ENCODE measurements around the gene MAML2.
"Not testable (repeated sequence)": the region's sequence is repeated elsewhere in the genome, so short reads cannot be mapped to it uniquely, and the experiment has no call there.

The MAML2 gene

GRCh38 chr11:96301818-96302217 lies 41.2 kb downstream of the MAML2 start:
- Histone ChIP-seq H3K9ac (ENCODE audit: low read depth, low read length) (no peak overlapping the region), H3K9me3 (ENCODE audit: control insufficient read depth, insufficient read depth, low read length) (no peaks in the 10 kb centered on the region), H3K36me3 (ENCODE audit: insufficient read depth, low read length) (no peaks in the 10 kb centered on the region), H3K4me1 (ENCODE audit: insufficient read depth, low read length) (peaks cover 16% of the 10 kb centered on the region)

DNA sequence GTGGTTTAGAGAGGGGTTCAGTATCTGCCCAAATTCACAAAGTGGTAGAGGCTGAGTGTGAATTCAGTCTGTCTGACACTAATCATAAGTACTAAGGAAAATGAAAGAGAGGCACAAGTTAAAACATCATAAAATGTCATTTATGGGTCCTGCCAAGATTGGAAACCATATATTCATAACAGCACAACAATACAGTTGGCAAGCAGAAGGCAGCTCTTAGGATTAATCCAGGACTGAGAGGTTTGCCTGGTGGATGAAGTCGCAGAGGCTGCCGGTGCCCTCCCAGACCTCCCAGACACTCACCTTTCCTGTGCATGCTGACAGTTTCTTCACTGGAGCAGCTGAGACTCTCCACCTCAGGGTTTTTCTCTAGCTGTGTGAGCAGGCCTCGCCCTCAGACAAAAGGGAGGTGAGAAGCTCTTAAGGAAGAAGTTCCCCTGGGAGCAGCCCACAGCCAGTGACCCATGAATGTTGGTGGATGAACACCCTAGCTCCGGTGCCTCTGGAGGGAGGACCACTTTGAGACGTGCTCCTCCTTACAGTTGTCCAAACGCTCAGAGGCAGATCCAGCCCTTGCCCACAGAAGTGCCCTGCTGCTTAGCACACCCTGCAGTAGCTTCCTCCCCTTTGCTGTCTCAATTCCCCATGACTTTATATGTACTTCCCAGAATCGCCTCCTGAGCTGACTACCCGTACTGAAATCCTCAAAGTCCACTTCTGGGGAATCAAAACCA lies 43.7 kb downstream of the MAML2 start:
- H3K4me1 ChIP-seq (ENCODE audit: insufficient read depth, low read length) = peaks cover 12% of the 10 kb centered on the region; the same call in 1 of the 2 replicates
- no peak overlapping the region for H3K9ac ChIP-seq (ENCODE audit: low read depth, low read length)
- no peaks in the 10 kb centered on the region for H3K9me3 ChIP-seq (ENCODE audit: control insufficient read depth, insufficient read depth, low read length)
- no peaks in the 10 kb centered on the region for H3K36me3 ChIP-seq (ENCODE audit: insufficient read depth, low read length)

GRCh38 chr11:96295369-96295768 lies 47.6 kb downstream of the MAML2 start:
- Histone ChIP-seq H3K9me3 (ENCODE audit: control insufficient read depth, insufficient read depth, low read length) (no peaks in the 10 kb centered on the region), H3K36me3 (ENCODE audit: insufficient read depth, low read length) (no peaks in the 10 kb centered on the region), H3K4me1 (ENCODE audit: insufficient read depth, low read length) (peaks cover 16% of the 10 kb centered on the region; the same call in 1 of the 2 replicates), H3K9ac (ENCODE audit: low read depth, low read length) (no peak overlapping the region)

DNA sequence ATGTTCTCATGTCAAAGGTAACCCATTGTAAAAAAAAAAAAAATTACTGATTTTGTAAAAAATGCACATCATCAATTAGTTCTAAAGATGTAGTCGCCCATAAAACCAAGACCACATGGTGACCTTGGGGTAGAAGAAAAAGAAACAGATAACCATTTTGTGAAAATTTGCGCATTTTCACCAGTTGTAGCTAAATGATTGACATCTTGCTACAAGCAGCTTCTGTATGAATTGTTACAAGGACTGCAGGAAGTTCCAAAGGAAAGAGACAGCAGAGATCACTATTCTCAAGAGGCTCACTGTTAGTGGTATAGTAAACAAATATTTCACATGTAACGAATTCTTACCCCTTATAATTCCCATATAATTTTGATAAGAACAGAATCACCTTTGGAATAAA lies 48.7 kb downstream of the MAML2 start:
- no peak overlapping the region for H3K9ac ChIP-seq (ENCODE audit: low read depth, low read length)
- peaks cover 10% of the 10 kb centered on the region; the same call in 1 of the 2 replicates for H3K4me1 ChIP-seq (ENCODE audit: insufficient read depth, low read length)
- no peaks in the 10 kb centered on the region for H3K36me3 ChIP-seq (ENCODE audit: insufficient read depth, low read length)
- no peaks in the 10 kb centered on the region for H3K9me3 ChIP-seq (ENCODE audit: control insufficient read depth, insufficient read depth, low read length)

- Histone ChIP-seq H3K9ac (ENCODE audit: low read depth, low read length) (no peak overlapping the region), H3K36me3 (ENCODE audit: insufficient read depth, low read length) (no peaks in the 10 kb centered on the region), H3K4me1 (ENCODE audit: insufficient read depth, low read length) (peaks cover 10% of the 10 kb centered on the region; the same call in 1 of the 2 replicates), H3K9me3 (ENCODE audit: control insufficient read depth, insufficient read depth, low read length) (no peaks in the 10 kb centered on the region)
Observed at GRCh38 chr11:96293598-96294021, 49.4 kb downstream of the MAML2 start.

- H3K9me3 ChIP-seq (ENCODE audit: control insufficient read depth, insufficient read depth, low read length) = no peaks in the 10 kb centered on the region
- H3K4me1 ChIP-seq (ENCODE audit: insufficient read depth, low read length) = peaks cover 10% of the 10 kb centered on the region; the same call in 1 of the 2 replicates
- H3K9ac ChIP-seq (ENCODE audit: low read depth, low read length) = no peak overlapping the region
- H3K36me3 ChIP-seq (ENCODE audit: insufficient read depth, low read length) = no peaks in the 10 kb centered on the region
Observed at GRCh38 chr11:96293109-96293508, 49.9 kb downstream of the MAML2 start.

GRCh38 chr11:96292291-96293010 lies 50.5 kb downstream of the MAML2 start:
- Histone ChIP-seq H3K36me3 (ENCODE audit: insufficient read depth, low read length) (no peaks in the 10 kb centered on the region), H3K9ac (ENCODE audit: low read depth, low read length) (no peak overlapping the region), H3K4me1 (ENCODE audit: insufficient read depth, low read length) (peaks cover 10% of the 10 kb centered on the region; the same call in 1 of the 2 replicates)

DNA sequence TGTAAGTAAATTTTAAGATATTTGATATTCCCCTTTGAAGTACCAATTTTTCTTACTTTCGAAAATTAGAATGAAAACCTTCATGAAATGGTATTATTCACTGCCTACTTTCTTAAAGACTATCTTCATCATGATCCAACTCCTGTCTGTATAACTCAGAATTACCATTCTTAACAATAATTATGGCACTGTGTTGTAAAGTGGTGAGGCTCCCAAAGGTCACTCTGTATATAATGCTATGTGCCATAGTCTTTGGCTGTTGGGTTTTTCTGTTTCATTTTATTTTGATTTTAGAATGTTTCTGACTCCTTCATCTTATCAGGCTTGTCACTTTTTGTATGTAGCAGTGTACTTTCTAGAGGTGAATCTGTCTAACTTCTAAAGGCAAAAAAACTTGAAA lies 52.4 kb downstream of the MAML2 start:
- Histone ChIP-seq H3K36me3 (ENCODE audit: insufficient read depth, low read length) (no peaks in the 10 kb centered on the region), H3K9ac (ENCODE audit: low read depth, low read length) (no peak overlapping the region), H3K9me3 (ENCODE audit: control insufficient read depth, insufficient read depth, low read length) (no peaks in the 10 kb centered on the region), H3K4me1 (ENCODE audit: insufficient read depth, low read length) (peaks cover 6% of the 10 kb centered on the region; the same call in 1 of the 2 replicates)

More at GRCh38 chr11:96292291-96293010, 50.5 kb downstream of the MAML2 start:
- no peaks in the 10 kb centered on the region for H3K9me3 ChIP-seq (ENCODE audit: control insufficient read depth, insufficient read depth, low read length)

DNA sequence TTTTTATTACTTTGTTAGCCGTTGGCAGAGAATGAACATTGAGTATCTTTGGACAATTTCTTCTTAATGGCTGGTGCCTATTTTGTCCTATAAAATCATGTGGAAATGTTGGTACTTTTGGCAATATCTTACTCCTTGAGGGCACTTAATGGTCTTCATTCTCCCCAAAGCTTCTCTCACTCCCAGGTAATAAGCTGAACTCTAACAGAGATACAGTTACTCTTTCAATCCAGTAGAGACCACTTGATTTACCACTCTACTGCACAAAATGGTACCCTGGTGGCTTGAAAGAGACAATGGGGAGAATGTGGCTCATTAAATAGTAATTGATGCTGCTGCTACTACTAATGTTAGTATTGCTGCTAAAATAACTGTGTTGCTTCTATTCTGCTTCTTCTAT lies 53.0 kb downstream of the MAML2 start:
- H3K4me1 ChIP-seq (ENCODE audit: insufficient read depth, low read length) = peaks cover 6% of the 10 kb centered on the region; the same call in 1 of the 2 replicates

DNA sequence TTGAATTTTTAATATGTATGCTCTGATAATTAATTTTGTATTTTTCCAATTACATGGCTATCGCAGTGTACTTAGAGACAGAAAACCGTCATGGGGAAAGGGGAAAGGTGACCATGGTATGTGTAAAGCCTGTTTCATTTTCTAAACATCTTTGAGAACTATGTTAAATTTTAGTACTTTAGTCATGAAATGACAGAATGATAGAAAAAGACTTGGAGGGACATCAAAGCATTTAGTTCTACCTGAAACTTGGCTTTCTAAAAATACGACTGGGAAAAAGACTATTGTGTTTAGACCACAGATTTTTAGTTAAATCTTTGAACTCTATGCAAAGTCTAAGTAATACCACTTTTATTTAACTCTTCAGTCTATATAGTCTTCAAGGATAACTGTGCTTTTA lies 54.1 kb downstream of the MAML2 start:
- Histone ChIP-seq H3K9me3 (ENCODE audit: control insufficient read depth, insufficient read depth, low read length) (no peaks in the 10 kb centered on the region), H3K4me1 (ENCODE audit: insufficient read depth, low read length) (peaks cover under 1% of the 10 kb centered on the region; the same call in 1 of the 2 replicates), H3K36me3 (ENCODE audit: insufficient read depth, low read length) (no peaks in the 10 kb centered on the region), H3K9ac (ENCODE audit: low read depth, low read length) (no peak overlapping the region)

More for the DNA sequence above, 53.0 kb downstream of the MAML2 start:
- H3K9me3 ChIP-seq (ENCODE audit: control insufficient read depth, insufficient read depth, low read length) = no peaks in the 10 kb centered on the region
- H3K36me3 ChIP-seq (ENCODE audit: insufficient read depth, low read length) = no peaks in the 10 kb centered on the region
- no peak overlapping the region for H3K9ac ChIP-seq (ENCODE audit: low read depth, low read length)

GRCh38 chr11:96287822-96288439 lies 55.1 kb downstream of the MAML2 start:
- Histone ChIP-seq H3K4me1 (ENCODE audit: insufficient read depth, low read length) (no peaks in the 10 kb centered on the region), H3K9me3 (ENCODE audit: control insufficient read depth, insufficient read depth, low read length) (no peaks in the 10 kb centered on the region), H3K9ac (ENCODE audit: low read depth, low read length) (no peak overlapping the region), H3K36me3 (ENCODE audit: insufficient read depth, low read length) (no peaks in the 10 kb centered on the region)

- not testable (repeated sequence) for H3K9me3 ChIP-seq (ENCODE audit: control insufficient read depth, insufficient read depth, low read length); H3K36me3 ChIP-seq (ENCODE audit: insufficient read depth, low read length); H3K4me1 ChIP-seq (ENCODE audit: insufficient read depth, low read length); H3K9ac ChIP-seq (ENCODE audit: low read depth, low read length)
Observed at GRCh38 chr11:96285985-96286384, 57.0 kb downstream of the MAML2 start.

DNA sequence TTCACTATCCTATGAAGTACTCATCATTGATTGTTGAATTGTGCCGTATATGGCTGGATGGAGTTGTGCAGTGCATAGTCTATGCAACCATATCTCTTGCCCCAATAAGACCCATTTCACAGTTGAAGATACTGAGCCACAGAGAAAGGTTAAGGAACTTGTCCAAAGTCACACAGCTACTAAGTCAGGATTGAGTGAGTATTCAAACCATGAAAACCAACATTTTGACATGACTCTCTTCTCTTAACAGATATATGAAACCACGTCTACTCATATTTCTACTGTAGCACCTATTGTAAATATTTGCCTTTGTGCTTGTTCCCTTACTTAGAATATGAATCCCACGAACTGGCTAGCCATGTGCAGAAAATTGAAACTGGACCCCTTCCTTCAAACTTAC lies 58.1 kb downstream of the MAML2 start:
- no peak overlapping the region for H3K9ac ChIP-seq (ENCODE audit: low read depth, low read length)
- no peaks in the 10 kb centered on the region for H3K36me3 ChIP-seq (ENCODE audit: insufficient read depth, low read length)
- peaks cover 2% of the 10 kb centered on the region for H3K4me1 ChIP-seq (ENCODE audit: insufficient read depth, low read length)
- no peaks in the 10 kb centered on the region for H3K9me3 ChIP-seq (ENCODE audit: control insufficient read depth, insufficient read depth, low read length)

DNA sequence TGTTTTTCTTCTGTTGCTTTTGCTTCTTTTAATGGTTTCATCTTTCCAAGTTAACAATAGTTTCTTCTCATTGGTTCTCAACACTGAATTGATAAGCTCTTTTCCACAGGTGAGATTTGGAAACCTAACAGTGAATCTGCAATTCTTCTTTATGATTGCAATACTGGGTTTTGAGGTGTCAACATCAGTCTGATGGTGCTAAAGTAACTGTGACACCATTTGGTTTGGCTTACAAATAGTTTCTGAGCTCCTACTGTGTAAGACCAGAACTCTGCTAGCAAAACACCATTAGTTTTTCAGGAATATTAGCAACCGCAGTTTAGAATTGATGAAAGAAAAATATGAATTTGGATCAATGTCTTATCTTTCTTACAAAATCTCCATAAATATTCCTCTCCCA lies 58.6 kb downstream of the MAML2 start:
- Histone ChIP-seq H3K36me3 (ENCODE audit: insufficient read depth, low read length) (no peaks in the 10 kb centered on the region), H3K9me3 (ENCODE audit: control insufficient read depth, insufficient read depth, low read length) (no peaks in the 10 kb centered on the region), H3K4me1 (ENCODE audit: insufficient read depth, low read length) (peaks cover 7% of the 10 kb centered on the region), H3K9ac (ENCODE audit: low read depth, low read length) (no peak overlapping the region)
